GM19397 (cell line): ENCODE results near the gene ATP6V1B1.

Experiments used
- ATAC-seq: cut with Tn5 transposase; IDR thresholded peaks from one replicate; pipeline ENCODE4 v1.9.1; 2021; ENCODE audit warnings: mild to moderate bottlenecking, moderate library complexity; ENCODE audit not compliant: unreplicated experiment

Gene ATP6V1B1

DNA sequence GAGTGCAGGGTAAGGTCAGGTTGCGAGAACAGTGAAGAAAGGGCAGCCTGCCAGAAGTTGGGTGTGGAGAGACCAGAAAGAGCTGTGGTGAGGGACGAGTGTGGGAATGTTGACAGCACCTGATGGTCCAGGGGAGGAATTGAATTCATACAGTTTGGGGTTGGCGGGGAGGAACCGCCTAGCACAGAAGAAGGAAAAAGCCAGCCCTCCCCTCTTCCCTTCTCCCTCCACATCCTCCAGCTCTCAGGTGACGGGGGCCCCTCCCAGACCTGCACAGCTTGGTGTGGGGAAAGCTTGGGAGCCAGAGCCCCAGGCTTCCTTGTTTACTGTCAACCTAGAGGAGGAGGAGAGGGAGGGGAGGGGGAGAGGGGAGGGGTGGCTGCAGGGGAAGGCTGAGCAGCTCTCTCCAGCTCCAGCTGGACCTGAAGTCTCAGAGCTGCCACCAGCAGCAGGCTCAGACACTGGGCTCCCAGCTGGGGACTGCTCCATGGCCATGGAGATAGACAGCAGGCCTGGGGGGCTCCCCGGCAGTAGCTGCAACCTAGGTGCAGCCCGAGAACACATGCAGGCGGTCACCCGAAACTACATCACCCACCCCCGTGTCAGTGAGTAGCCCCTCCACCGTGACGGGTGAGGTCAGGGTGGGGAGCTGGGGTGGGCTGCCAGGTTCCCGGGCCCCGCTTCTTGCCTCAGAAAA, at the start of gene ATP6V1B1:
ATP6V1B1 (plus strand) TSS at position 433 of the 697 bp plus-strand sequence; CDS start at position 488, 55 bp downstream.
- ATAC-seq, result no peak

DNA sequence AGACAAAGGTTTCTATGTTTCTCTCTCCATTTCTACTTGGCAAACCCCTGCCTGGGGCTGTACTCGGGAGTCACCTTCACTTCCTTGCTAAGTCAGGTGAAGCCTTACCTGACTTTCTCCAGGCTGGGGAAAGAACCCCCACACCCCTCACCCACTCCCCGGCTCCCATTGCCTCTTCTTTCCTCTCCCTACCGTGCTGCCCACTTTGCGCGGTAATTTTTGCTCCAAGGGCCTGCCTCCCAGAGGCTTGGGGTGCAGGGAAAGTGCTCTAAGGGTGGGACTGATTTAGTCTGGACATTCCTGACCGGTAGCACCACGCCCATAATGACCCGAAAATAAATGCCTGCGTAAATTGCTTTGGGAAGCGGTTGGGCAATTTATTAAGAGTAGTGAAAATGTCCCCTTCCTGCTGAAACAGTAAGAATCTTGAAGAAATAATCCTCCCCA, 49.1 kb upstream of the ATP6V1B1 start:
- no peak for ATAC-seq

DNA sequence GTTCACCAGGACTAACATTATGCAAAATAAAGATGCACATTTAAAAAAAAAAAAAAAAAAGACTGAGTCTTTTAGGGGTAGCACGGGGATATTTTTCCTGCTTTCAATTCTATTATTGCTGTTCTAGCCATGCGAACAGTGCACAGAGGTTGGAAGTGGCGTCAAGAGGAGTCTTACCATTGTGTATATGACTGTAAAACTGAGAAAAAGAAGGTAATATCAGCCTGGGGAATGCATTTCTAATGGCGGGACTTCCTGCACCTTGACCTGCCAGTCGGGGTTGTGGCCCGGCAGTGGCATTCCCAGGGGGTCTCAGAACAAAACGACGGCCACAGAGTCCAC, 48.5 kb upstream of the ATP6V1B1 start:
- ATAC-seq, result no peak

DNA sequence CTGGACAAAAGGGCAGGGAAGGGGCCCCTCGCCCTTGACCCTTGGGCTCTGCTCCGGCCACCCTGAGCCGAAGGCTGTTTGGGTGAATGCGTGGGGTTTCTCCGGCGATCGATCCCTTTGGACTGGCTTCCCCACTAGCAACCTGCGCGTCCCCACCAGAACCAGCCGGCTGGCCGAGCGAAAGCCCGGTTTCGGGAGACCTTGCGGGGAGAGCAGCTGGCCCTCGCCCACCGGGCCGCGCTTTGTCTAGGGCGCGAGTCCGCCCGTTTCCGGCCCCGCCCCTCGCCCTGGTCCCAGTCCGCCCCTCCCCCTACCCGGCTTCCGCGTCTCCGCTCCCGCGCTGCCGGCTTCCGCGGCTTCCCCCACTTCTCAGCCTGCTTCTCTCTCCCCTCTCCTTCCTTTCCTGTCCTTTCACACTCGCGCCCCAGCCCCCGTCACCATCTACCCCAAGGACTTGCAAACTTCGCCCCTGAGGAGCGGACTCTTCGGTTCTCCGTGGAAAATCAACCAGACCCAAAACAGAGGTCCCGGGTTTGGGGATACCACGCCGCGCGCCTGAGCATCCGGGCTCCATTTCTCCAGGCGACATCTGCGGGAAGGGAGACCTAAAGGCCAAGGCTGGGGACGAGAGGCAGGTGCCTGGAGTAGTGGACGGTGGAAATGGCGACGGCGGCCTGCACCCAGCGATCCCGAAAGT, 48.0 kb upstream of the ATP6V1B1 start:
- no peak for ATAC-seq

DNA sequence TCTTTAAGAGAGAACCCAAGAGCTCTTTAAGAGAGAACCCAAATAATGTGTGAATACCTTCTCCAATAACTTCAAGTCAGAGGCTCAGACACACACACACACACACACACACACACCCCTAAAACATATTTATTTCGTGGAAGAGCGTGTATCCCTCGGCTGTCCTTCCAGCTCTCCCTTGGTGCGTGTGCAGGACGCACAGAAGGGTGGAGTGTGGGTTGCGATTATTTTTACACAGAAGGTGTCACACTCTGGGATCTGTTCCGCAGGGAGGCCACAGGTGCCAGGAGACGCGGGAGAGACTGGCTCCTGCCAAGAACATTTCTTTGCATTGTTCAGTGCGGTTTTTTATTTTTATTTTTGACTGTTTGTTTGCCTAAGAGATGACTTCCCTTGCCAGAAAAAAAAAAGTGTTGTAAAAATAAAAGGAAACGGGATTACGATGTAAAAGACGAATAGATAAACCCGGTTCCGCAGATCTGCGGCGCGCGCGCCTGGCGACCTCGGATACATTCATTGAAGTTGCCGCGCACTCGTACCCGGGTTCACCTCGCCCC, 47.3 kb upstream of the ATP6V1B1 start:
- ATAC-seq, result no peak

DNA sequence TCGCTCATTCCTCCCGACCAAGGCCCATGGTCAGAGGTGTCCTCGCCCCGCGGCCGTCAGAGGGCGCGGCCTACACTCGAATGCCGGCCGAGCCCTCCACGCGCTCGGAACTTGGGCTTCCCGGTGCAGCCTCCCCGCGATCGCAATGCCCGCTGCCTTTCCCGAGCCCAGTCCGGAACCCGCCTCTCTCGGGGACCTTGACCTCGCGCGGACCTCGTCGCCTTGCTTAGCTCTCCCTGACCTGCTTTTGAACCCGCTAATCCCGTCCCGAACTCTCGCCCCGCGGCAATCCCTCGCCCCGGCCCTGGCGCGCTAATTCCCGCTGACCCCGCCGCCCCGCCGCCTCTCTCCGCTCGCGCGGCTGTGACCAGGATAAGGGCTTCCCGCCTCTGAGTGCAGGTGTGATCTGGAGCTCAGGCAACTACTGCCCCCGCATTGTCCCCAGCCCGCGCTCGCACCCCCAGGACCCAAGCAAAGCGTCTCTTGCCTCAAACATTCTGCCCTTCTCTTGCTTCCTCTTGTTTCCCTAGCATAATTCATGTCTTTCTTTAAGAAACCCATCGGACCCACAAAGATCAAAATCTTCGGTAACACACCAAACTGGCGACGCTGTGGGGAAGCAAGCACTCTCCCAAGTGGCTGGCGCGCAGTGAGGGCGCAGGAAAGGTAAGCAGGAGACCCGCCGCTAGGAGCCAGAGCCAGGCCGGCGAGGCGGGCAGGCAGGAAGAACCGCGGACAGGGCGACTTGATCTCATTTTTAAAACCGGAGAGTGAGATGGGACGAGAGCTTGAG, 46.6 kb upstream of the ATP6V1B1 start:
- no peak for ATAC-seq

DNA sequence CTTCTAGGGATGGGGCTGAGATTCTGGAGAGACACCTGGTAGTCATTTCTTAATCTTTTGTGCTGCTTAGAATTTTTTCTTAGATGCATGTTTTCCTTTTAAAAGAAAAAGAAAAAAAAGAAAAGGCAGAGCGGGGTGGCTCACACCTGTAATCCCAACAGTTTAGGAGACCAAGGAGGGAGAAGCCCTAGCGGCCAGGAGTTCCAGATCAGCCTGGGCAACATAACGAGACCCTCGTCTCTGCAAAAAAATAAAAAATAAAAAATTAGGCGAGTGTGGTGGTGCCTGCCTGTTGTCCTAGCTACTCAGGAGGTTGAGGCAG, 46.0 kb upstream of the ATP6V1B1 start:
- ATAC-seq, result no peak

DNA sequence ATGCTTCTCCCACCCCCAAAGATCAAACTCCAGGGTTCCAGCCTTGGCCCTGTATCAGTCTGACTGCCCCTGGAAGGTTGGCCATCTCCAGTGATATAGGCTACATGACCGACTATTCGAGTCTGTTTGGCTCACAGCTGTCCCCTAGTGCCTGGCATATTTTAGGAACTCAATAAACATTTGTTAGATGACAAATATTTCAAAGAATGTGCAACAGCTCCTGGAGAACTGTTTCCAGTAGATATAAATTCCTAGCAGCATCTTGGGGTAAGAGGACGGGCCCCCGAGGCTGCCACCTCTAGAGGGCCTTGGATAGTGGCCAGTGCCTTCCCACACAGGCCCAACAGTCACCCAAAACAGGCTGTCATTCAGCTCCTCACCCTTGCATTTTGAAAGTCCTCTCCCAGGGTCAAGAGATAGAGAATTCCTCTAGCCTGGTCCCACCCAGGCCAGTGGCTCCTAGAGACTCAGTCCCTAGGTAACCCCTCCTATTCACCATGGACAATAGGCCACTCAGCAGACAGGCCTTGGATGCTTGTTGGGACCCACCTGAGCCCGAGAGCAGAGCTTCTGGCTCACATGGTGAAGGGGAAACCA, 45.1 kb upstream of the ATP6V1B1 start:
- ATAC-seq, result no peak

DNA sequence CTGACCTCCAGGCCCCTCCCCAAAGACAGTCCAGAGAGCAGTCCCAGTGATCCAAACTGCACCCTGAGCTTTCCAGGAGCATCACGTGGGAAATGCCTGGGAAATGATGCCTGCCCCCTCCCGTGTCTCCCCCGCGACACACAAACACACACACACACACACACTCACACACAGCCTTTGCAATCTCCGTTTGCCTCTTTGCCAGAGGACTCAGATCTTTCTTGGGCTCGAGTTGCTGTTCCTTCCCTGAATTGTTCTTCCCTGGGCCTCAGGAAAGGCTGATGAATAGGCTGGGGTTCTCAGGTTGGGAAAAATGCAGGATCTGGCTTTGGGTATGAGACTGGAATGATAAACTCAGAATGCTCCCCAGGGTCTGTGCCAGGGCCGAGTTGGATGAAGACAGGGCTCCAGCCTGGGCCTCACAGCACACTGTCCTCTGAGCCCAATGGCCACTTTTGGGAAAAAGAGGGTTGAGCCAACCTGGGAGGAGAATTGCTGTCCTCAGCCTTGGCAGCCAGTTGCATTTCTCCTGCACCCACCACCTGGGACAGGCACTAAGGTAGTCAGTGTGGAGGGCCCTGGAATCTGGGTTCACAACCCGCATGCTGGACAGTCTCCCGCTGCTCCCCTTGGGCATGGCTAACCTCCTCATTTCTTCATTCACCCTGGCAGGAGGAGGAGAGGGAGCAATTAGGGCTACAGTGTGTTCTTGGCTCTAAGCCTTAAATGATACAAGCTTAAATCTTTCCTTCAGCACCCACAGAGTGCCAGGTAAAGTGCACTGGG, 43.9 kb upstream of the ATP6V1B1 start:
- no peak for ATAC-seq

DNA sequence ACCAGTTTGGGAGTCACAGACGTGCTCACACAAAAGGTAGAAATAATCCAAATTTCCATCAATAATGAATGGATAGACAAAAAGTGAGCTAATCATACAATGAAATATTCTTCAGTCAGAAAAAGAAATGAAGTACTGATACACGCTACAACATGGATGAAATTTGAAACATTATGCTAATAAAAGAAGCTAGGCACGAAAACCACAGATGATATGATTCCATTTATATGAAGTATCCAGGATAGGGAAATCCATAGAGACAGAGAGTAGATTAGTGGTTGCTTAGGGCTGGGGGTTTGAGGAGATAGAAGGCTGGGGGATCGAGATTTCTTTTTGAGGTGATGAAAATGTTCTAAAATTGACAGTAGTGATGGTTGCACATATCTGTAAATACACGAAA, 43.0 kb upstream of the ATP6V1B1 start:
- no peak for ATAC-seq

DNA sequence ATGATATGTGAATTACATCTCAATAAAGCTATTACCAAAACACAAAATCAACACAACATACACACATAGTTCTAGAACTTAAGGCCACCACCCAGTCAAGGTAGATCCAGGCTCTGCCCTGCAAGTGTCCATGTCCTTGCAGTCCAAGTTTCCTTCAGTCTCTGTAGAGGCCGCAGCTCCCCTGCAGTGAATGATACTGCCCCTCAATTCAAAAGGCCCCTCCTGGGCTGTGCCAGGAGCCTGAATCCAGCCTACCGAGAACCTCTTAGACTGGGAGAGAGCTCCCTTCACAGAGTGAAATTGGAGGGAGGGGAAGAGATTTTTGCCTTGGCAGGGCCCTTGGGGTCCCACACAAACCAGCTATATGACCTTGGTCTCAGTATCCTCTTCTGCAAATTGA, 42.5 kb upstream of the ATP6V1B1 start:
- ATAC-seq, result no peak

DNA sequence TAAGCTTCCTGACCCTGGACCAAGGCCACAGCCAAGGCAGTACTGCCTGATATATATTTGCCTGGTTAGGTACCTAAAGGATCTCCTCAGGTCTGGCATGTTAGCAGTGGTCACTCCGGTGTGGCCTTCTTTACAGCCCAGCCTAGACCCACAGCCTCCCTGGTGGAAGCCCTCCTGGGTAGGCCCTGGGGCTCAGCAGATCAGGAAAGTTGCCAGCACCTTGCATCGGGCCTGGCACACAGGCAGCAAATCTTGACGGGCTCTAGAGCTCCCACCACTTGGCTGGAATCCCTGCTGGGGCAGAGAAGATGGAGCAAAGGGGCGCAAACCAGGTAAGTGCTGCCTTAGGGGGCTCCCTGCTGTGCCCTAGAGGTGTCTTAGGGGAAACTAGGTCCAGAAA, 40.9 kb upstream of the ATP6V1B1 start:
- ATAC-seq, result no peak

DNA sequence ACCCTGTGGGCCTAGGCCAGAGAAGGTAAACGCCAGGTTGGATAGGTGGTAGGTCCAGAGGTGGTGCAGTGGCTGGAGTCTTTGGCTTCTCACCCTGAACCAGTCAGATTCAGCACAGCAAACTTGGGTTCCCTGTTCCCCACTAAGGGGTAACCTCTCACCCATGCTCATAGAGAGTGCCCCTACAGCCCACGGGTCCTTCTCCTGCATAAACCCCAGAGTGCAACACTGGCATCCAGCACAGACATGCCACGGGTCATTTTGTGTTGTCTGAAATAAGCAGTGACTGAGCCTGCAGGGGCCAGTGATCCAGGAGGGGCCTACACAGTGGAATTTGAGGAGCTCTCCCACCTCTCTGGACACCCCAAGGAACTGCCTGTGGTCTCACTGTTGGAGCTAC, 40.5 kb upstream of the ATP6V1B1 start:
- ATAC-seq, result no peak

DNA sequence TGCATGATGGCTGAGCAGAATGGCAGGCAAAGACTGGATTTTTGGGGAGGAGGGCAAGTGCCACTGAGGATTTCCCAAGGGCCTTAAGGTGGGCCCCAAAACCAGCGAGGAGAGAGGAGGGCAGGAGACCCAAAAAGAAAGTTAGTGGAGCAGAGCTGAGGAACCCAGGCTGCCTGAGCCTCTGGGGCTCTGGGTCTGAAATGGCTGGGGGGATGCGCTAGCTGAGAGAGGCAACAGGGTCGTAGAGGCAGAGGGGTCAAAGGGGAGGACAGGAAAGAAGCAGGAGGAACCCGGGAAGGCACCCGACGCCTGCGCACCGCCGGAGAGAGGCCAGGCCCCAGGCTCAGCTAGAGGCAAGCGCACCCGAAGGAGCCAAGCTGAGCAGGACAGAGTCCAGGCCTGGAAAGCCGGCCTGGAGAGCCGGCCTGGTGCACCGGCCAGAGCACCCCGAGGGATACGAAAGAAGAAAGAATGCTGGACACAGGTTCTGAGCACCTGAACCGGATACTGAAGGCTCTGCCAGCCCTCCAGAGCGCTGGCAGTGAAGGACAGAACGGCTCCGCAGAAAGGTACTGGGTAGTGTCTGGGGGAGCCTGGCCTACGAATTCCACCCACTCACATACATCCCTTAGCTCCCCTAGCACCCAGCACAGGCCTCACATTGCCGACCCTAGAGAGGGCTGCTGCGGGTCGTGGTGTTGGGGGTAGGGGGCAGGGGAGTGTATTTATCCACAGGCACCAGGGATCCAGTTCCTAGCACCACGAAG, 39.5 kb upstream of the ATP6V1B1 start:
- ATAC-seq, result no peak

DNA sequence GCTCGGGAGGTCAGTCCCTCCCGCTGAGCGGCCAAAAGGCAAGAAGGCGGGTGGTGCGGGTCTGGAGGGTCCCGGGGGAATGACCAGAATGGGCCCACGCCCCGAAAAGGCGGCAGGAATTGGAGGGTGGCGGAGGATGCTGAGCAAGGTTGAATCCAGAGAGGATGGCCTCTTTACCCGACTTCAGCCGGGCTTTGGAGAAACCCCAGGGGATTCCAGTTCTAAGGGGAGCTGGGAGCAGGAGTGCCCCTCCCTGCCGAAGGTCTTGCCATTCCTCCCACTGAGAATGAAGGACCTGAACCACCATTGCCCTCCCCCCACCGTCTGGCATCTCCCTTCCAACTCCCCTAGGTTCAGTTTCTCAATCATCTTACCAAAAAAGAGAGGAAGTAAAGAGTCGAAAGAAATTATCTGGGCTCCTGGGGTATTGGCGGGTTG, 38.9 kb upstream of the ATP6V1B1 start:
- no peak for ATAC-seq

DNA sequence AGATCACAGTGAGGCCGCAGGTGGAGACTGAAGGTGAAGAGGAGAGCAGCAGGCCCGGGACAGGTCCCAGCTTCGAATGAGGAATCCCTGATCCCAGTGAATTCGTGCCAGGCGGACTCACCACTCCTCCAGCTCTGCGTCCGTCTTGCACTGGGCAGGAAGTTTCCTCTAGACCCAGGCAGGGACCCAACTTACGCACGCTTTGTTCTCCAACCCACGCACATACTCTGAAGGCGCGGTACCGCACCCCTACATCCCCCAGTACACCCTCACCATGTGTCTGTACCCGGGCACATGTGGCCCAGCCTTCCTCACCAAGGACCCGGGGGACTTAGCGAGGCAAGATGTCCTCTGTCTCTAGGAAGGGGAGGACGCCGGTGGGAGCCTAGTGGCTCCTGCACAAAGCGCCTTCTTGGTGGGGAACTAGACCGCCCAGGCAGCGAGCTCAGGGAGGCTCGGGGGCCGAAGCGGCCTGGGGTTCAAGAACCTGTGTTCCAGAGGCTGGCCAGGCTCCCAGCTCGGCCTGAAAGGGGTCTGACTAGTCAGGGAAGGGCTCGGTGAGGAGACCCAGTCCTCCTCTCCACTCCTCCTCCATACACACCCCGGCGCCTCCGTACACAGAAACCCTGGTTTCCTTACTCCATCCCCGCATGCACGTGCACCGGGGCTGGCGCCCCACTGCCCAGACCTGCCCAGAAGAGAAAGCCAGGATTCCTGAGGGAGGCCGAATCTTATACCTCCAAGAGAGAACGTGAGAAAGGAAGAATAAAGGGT, 38.3 kb upstream of the ATP6V1B1 start:
- no peak for ATAC-seq

DNA sequence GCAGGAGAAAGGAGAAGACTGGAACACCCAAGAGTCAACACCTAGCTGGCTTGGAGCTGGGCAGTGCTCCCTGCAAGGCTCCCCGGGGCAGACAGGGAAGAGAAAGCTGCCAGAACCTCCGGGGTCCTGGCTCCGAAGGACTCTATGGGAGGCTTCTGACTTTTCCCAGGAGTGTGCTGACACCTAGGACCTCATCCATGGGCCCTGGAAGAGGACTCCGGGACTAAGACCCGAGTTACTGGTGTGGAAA, 37.8 kb upstream of the ATP6V1B1 start:
- ATAC-seq, result no peak

DNA sequence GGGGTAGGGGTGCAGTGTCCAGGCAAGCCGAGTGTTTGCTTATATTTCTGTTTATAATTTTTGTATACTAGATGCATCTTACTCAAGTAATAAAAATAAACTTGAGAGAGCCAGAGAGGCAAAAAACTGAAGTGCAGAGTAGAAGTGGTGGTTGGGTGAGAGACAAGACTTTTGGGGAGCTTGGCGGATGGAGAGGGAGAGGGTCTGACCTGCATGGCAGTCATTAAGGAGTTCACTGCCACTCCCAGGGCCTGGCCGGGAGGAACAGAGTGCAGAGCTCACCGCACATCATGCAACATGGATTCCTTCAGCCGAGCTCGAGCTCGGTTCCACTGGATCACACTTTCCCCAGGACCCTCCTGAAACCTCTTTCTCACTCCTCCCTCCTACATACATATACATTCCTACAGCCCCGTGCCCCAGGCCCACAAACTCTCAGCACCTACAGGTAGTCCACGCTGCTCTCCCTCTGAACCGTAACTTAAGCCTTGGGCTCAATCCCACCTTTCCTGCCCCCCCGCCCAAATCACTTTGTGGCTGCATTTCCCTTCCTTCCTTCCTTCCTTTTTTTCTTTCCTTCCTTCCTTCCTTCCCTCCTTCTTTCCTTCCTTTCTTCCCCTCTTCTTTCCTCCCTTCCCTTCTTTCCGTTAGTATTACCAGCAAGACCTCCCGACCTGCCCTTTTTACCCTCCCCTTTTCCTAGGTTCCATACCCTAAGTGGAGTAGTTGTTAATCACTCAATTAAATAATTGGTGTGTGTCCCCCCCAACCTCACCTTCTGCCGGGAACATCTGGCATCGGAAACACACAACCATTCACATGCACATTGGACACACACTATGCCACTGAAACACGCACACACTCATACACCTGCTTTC, 37.1 kb upstream of the ATP6V1B1 start:
- no peak for ATAC-seq
